Measurements from ENCODE around the gene PLEKHH3. TPM values are rescaled to one million over a fixed set of nuclear protein-coding genes. Genes with fewer than 3 reads are reported as not detected.
"Not testable (repeated sequence)": the region's sequence is repeated elsewhere in the genome, so short reads cannot be mapped to it uniquely, and the experiment has no call there.

PLEKHH3 gene
- total and polyA plus RNA-seq, 4 donors: 5.5 to 26.4 (median 20.3) TPM

- DNase-seq (ENCODE audit: low read depth in 4 of 6, low spot score in 6 of 6): no peak
- 87% methylated on average over 14 of the region's 14 CpGs for WGBS (ENCODE audit: insufficient coverage)
- no peak overlapping the region for H3K27ac ChIP-seq (ENCODE audit: low read depth, low read length)
- peaks cover 9% of the 10 kb centered on the region for H3K4me1 ChIP-seq (ENCODE audit: control insufficient read depth, insufficient read depth, low read length)
- no peaks in the 10 kb centered on the region for H3K9me3 ChIP-seq (ENCODE audit: control insufficient read depth, insufficient read depth, low read length)
- peaks cover 74% of the 10 kb centered on the region for H3K36me3 ChIP-seq (ENCODE audit: control insufficient read depth, insufficient read depth, low read length)
- H3K4me3 ChIP-seq (ENCODE audit: low read depth, low read length): no peak overlapping the region
- H3K27me3 ChIP-seq (ENCODE audit: control insufficient read depth, insufficient read depth, low read length): peaks cover 6% of the 10 kb centered on the region
Measured at GRCh38 chr17:42665581-42666001, 11.2 kb downstream of the PLEKHH3 start.

DNA sequence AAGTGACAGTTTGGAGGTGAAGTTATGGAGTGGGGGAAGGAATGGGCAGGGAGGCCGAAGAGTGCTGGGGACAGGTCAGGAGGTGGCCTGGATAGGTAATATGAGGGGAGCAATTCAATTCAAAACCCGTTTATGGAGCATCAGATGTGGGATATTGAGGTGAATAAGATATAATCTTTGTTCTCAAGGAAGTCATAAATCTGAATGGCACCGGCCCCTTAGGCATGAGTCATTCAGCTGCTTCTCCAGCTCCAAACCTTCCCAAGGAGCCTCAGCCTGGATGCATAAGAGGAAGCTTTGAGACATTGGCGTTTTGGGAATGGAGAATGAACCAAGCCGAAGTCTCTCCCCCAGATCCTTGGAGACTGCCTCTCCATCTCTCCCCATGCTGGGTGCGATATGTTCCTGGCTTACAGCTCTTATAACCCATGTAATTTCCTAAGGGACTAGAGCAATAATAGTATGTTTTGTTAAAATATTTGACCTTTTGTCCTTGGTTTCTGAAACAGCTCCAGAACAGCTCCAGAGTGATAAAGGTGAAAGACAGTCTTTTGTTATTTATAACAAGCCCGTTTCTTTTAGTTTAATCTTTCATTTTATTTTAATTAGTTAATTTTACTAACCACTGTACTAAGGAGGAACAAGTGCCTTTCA, 16.0 kb downstream of the PLEKHH3 start:
- H3K36me3 ChIP-seq (ENCODE audit: control insufficient read depth, insufficient read depth, low read length): peaks cover 32% of the 10 kb centered on the region
- H3K27me3 ChIP-seq (ENCODE audit: control insufficient read depth, insufficient read depth, low read length): no peaks in the 10 kb centered on the region
- 83% methylated on average over 2 of the region's 7 CpGs for WGBS (ENCODE audit: insufficient coverage)
- no peaks in the 10 kb centered on the region for H3K9me3 ChIP-seq (ENCODE audit: control insufficient read depth, insufficient read depth, low read length)
- DNase-seq (ENCODE audit: low read depth in 4 of 6, low spot score in 6 of 6): no peak
- peaks cover 14% of the 10 kb centered on the region for H3K4me1 ChIP-seq (ENCODE audit: control insufficient read depth, insufficient read depth, low read length)
- H3K27ac ChIP-seq (ENCODE audit: low read depth, low read length): no peak overlapping the region
- H3K4me3 ChIP-seq (ENCODE audit: low read depth, low read length): no peak overlapping the region

DNA sequence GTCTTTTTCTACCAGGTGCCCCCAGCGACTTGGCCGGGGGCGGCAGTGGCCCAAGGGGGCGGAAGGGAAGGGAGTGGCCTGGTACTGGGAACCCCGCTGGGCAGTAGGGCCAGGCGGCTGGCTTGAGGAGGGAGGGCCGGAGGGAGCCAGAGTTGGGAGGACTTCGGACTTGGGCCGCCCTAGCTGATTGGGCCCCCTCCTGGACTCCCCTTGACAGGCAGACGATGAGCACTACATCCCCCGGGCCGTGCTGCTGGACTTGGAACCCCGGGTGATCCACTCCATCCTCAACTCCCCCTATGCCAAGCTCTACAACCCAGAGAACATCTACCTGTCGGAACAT, 16.9 kb downstream of the PLEKHH3 start:
- not testable (repeated sequence) for H3K27ac ChIP-seq (ENCODE audit: low read depth, low read length); DNase-seq (ENCODE audit: low read depth in 4 of 6, low spot score in 6 of 6); H3K27me3 ChIP-seq (ENCODE audit: control insufficient read depth, insufficient read depth, low read length); H3K9me3 ChIP-seq (ENCODE audit: control insufficient read depth, insufficient read depth, low read length)
- peaks cover 14% of the 10 kb centered on the region for H3K4me1 ChIP-seq (ENCODE audit: control insufficient read depth, insufficient read depth, low read length)
- WGBS (ENCODE audit: insufficient coverage): no CpG with 5 or more reads among the region's 14 CpGs
- H3K4me3 ChIP-seq (ENCODE audit: low read depth, low read length): peak overlapping the region; percentile 82
- peaks cover 25% of the 10 kb centered on the region for H3K36me3 ChIP-seq (ENCODE audit: control insufficient read depth, insufficient read depth, low read length)

- peaks cover 23% of the 10 kb centered on the region for H3K36me3 ChIP-seq (ENCODE audit: control insufficient read depth, insufficient read depth, low read length)
- DNase-seq (ENCODE audit: low read depth in 4 of 6, low spot score in 6 of 6): peak in 5 of 6 donors; percentile 82 to 98 (median 90)
- H3K4me1 ChIP-seq (ENCODE audit: control insufficient read depth, insufficient read depth, low read length): peaks cover 15% of the 10 kb centered on the region
- peak within 1 kb of the TSS; percentile 75 for H3K27ac ChIP-seq (ENCODE audit: low read depth, low read length)
- peak within 1 kb of the TSS; percentile 82 for H3K4me3 ChIP-seq (ENCODE audit: low read depth, low read length)
- under 1% methylated on average over 50 of the region's 59 CpGs for WGBS (ENCODE audit: insufficient coverage)
- H3K9me3 ChIP-seq (ENCODE audit: control insufficient read depth, insufficient read depth, low read length): no peaks in the 10 kb centered on the region
- no peaks in the 10 kb centered on the region for H3K27me3 ChIP-seq (ENCODE audit: control insufficient read depth, insufficient read depth, low read length)
Measured at GRCh38 chr17:42659079-42659931, 17.5 kb downstream of the PLEKHH3 start, which contains the start of gene TUBG2. TUBG2 (plus strand) TSS chr17:42659284; CDS start chr17:42659504, 220 bp downstream.

DNA sequence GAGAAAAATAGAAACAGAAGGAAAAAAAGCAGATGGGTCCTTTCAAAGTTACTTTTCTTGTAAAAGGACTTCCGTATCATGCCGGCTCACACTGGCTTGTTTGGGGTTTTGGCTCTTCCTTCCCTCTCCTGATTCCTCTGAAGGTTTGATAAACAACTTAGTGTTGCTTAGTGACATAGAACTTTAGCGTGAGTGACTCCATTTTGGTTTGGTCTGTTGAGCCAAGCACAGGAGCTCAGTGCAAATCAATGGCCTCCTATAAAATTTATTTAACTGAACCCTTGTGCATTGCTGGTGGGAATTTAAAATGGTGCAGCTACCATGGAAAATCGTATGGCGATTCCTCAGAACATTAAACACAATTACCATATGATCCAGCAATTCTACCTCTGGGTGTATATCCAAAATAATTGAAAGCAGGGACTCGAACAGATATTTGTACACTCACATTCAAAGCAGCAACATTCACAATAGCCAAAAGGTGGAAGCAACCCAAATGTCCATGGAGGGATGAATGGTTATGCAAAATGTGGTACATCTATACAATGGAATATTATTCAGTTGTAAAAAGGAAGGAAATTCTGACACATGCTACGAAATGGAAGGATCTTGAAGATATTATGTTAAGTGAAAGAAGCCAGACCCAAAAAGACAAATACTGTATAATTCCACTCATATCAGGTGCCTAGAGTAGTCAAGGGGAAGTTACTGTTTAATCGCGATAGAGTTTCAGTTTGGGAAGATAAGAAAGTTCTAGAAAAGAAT, 18.8 kb downstream of the PLEKHH3 start:
- Histone ChIP-seq H3K27ac (ENCODE audit: low read depth, low read length) (no peak overlapping the region), H3K36me3 (ENCODE audit: control insufficient read depth, insufficient read depth, low read length) (peaks cover 12% of the 10 kb centered on the region), H3K9me3 (ENCODE audit: control insufficient read depth, insufficient read depth, low read length) (no peaks in the 10 kb centered on the region), H3K4me1 (ENCODE audit: control insufficient read depth, insufficient read depth, low read length) (peaks cover 28% of the 10 kb centered on the region), H3K4me3 (ENCODE audit: low read depth, low read length) (no peak overlapping the region), H3K27me3 (ENCODE audit: control insufficient read depth, insufficient read depth, low read length) (no peaks in the 10 kb centered on the region)
- DNase-seq (ENCODE audit: low read depth in 4 of 6, low spot score in 6 of 6): no peak
- 83% methylated on average over 4 of the region's 9 CpGs for WGBS (ENCODE audit: insufficient coverage)

- WGBS (ENCODE audit: insufficient coverage): 71% methylated on average over 2 of the region's 2 CpGs
- no peak for DNase-seq (ENCODE audit: low read depth in 4 of 6, low spot score in 6 of 6)
- Histone ChIP-seq H3K4me3 (ENCODE audit: low read depth, low read length) (no peak overlapping the region), H3K4me1 (ENCODE audit: control insufficient read depth, insufficient read depth, low read length) (peaks cover 28% of the 10 kb centered on the region), H3K27ac (ENCODE audit: low read depth, low read length) (no peak overlapping the region), H3K36me3 (ENCODE audit: control insufficient read depth, insufficient read depth, low read length) (no peaks in the 10 kb centered on the region), H3K9me3 (ENCODE audit: control insufficient read depth, insufficient read depth, low read length) (no peaks in the 10 kb centered on the region), H3K27me3 (ENCODE audit: control insufficient read depth, insufficient read depth, low read length) (no peaks in the 10 kb centered on the region)
Measured at GRCh38 chr17:42655528-42655927, 21.3 kb downstream of the PLEKHH3 start.

GRCh38 chr17:42653179-42654124, 23.3 kb downstream of the PLEKHH3 start:
- Histone ChIP-seq H3K27me3 (ENCODE audit: control insufficient read depth, insufficient read depth, low read length) (no peaks in the 10 kb centered on the region), H3K4me1 (ENCODE audit: control insufficient read depth, insufficient read depth, low read length) (peaks cover 14% of the 10 kb centered on the region), H3K36me3 (ENCODE audit: control insufficient read depth, insufficient read depth, low read length) (no peaks in the 10 kb centered on the region), H3K9me3 (ENCODE audit: control insufficient read depth, insufficient read depth, low read length) (no peaks in the 10 kb centered on the region), H3K27ac (ENCODE audit: low read depth, low read length) (peak overlapping the region; percentile 47), H3K4me3 (ENCODE audit: low read depth, low read length) (peak overlapping the region; percentile 52)
- 10% methylated on average over 30 of the region's 42 CpGs for WGBS (ENCODE audit: insufficient coverage)
- DNase-seq (ENCODE audit: low read depth in 4 of 6, low spot score in 6 of 6): peak in 3 of 6 donors; percentile 44 to 87 (median 61)

GRCh38 chr17:42651392-42651791, 25.4 kb downstream of the PLEKHH3 start:
- no peak for DNase-seq (ENCODE audit: low read depth in 4 of 6, low spot score in 6 of 6)
- H3K36me3 ChIP-seq (ENCODE audit: control insufficient read depth, insufficient read depth, low read length): no peaks in the 10 kb centered on the region
- no peaks in the 10 kb centered on the region for H3K27me3 ChIP-seq (ENCODE audit: control insufficient read depth, insufficient read depth, low read length)
- H3K27ac ChIP-seq (ENCODE audit: low read depth, low read length): no peak overlapping the region
- H3K9me3 ChIP-seq (ENCODE audit: control insufficient read depth, insufficient read depth, low read length): no peaks in the 10 kb centered on the region
- WGBS (ENCODE audit: insufficient coverage): no CpG with 5 or more reads among the region's 4 CpGs
- peaks cover 14% of the 10 kb centered on the region for H3K4me1 ChIP-seq (ENCODE audit: control insufficient read depth, insufficient read depth, low read length)
- H3K4me3 ChIP-seq (ENCODE audit: low read depth, low read length): no peak overlapping the region

- no peaks in the 10 kb centered on the region for H3K4me1 ChIP-seq (ENCODE audit: control insufficient read depth, insufficient read depth, low read length)
- H3K9me3 ChIP-seq (ENCODE audit: control insufficient read depth, insufficient read depth, low read length): no peaks in the 10 kb centered on the region
- H3K36me3 ChIP-seq (ENCODE audit: control insufficient read depth, insufficient read depth, low read length): no peaks in the 10 kb centered on the region
- no peak for DNase-seq (ENCODE audit: low read depth in 4 of 6, low spot score in 6 of 6)
- H3K4me3 ChIP-seq (ENCODE audit: low read depth, low read length): no peak overlapping the region
- H3K27me3 ChIP-seq (ENCODE audit: control insufficient read depth, insufficient read depth, low read length): no peaks in the 10 kb centered on the region
- H3K27ac ChIP-seq (ENCODE audit: low read depth, low read length): no peak overlapping the region
- WGBS (ENCODE audit: insufficient coverage): 74% methylated on average over 5 of the region's 5 CpGs
Measured at GRCh38 chr17:42647778-42648177, 29.0 kb downstream of the PLEKHH3 start.

Measured in spinal cord (tissue), 10 donors.